ENCODE data around the gene PDE4D.

DNA sequence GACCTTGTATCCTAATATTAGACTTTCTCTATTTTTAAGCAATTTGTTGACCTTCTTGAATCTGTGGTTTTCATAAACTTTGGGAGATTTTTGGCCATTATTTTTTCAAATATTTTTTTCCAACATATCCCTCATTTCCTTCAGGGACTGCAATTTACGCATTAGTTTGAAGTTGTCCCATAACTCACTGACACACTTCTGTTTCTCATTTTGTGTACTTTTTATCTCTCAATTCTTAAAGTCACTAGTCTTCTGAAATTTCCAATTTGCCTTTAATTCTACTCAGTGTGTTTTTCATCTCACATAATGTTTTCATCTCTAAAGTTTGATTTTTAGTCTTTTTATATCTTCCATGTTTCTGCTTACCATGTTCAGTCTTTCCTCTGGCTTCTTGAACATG is 953.9 kb downstream of the PDE4D start:
- TF ChIP-seq, protein P1, sequence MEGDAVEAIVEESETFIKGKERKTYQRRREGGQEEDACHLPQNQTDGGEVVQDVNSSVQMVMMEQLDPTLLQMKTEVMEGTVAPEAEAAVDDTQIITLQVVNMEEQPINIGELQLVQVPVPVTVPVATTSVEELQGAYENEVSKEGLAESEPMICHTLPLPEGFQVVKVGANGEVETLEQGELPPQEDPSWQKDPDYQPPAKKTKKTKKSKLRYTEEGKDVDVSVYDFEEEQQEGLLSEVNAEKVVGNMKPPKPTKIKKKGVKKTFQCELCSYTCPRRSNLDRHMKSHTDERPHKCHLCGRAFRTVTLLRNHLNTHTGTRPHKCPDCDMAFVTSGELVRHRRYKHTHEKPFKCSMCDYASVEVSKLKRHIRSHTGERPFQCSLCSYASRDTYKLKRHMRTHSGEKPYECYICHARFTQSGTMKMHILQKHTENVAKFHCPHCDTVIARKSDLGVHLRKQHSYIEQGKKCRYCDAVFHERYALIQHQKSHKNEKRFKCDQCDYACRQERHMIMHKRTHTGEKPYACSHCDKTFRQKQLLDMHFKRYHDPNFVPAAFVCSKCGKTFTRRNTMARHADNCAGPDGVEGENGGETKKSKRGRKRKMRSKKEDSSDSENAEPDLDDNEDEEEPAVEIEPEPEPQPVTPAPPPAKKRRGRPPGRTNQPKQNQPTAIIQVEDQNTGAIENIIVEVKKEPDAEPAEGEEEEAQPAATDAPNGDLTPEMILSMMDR (conservative IDR thresholded peaks at IDR 0.05 in 1 of 2, IDR thresholded peaks at IDR 0.05 in 1 of 2; ENCODE audit: extremely low read depth in 1 of 2, insufficient read depth in 1 of 2, low read depth in 1 of 2, low read length in 2 of 2) = no peak
- no peak for TF ChIP-seq EZH2 (IDR thresholded peaks at IDR 0.05; ENCODE audit: borderline replicate concordance, low read length)
